ENCODE data around the gene MYH6. TPM values are rescaled to one million over a fixed set of nuclear protein-coding genes. Genes with fewer than 3 reads are reported as not detected.

The MYH6 gene
- total RNA-seq, 1 donor from 2014 or later = 4,934 TPM

DNA sequence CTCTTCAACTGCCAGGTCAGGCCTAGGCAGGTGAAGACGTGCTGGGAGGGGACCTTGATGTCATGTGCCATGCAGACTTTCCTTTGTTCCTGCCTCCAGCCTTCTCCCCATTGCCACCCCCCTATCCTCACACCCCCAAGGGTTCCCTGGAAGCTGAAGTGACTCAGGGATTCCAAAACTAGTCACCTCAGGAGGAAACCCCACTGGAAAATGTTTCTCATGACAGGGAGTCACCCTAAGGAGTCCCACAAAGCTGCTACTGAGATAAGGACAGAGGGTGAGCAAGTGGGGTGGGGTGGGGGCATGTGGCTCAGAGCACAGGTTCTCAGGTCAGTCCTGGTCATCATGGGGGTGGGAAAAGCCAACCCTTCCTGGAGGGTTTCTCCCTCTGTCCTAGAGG, 37.9 kb downstream of the MYH6 start:
- DNase-seq = no peak
- intact Hi-C loops (cut with DNase I) = loop anchor here (10.0 kb wide), 1 partner anchor 105 kb away; no protein-coding TSS in a partner anchor
- no peak for ATAC-seq (ENCODE audit: poor library complexity)

DNA sequence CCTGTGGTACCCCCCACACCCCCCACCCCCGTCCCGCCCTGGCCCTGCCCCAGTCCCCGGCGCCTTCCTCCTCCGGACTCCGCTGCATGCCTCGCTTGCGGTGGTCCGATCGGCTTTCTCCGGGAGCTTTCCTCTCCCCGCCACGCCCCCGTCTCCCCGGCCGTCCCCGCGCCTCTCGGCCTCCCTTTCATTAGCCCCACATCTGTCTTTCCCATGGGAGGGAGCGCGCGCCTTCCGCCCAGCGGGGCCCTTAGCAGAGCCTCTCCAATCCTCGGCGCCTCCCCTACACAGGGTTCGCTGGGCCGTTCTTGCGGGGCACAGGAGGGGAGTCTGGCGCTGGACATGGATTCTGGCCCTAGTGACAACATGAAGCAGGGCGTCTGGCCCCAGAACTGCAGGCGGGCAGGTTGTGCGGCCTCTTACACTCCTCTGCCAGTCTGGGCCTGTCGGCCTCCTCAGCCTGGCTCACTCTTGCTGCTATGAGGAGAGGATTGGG, 41.6 kb downstream of the MYH6 start:
- DNase-seq = peak; percentile 82
- intact Hi-C loops (cut with DNase I) = no loop called here
- ATAC-seq (ENCODE audit: poor library complexity) = peak; percentile 67

DNA sequence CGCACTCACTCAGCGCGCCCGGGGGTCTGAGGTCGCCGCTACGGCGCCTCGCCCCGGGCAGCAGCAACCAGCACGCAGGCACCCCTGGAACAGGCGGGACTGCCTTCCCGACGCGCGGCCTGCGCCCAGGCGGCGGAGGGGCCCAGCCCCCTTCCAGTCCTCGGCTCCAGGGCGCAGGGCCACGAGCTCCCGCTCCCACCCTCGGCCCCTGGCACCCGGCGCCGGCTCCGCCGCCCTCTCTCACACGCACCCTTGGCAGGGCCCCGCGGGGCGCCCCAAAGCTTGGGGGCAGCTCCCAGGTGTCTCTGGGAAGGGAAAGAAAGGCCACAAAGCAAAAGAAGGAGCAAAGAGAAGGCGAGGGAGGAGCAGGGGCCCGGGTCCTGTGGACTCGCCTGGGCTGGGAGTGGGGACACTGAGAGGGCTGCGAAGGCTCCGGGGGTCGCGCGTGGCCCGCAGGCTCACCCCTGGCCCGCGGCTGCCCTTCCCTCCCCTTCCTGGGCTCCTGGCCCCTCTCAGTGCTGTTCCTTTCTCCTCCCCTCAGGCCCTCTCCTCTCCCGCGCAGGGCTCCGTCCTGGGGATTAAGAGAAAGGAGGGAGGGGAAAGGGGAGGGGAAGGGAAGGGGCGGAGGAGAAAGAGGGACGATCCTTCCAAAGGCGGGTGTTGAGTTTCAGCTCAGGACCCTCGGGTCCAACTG, 42.2 kb downstream of the MYH6 start:
- ATAC-seq (ENCODE audit: poor library complexity) = peak; percentile 81
- peak; percentile 57 for DNase-seq
- intact Hi-C loops (cut with DNase I) = no loop called here

DNA sequence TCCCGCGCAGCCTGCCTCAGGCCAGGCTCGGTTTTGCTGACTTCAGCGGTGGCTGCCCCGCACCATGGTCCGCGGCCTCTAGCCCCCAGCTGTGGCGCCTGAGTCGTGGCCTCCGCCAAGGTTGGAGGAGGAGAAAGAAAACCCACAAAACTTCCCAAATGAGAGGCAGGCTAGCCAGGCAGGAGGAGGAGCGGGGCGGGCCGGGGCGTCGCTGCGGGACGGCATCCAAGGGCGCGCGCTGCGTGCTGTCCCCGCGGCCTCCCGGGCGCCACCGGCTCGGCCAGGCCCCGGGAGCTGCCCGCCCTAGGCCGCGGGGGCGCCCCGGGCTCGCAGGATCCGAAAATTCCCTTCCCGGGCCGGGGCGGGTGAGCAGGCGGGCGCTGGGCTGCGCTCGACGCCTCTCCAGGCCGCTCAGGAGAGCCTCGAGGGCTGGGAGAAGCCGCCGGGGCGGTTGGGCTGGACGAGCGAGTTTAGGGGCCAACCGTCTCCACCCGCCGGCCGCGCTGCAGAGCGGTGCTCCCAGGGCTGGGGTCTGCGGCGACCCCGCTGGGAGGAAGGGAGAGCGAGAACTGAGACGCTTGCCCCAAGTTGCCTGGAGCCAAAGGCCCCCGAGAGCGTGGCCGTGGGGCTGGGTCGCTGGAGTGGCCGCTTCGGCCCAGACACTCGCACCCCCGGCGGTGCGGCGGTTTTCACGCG, 42.9 kb downstream of the MYH6 start, which contains the start of gene EFS:
EFS (minus strand) TSS at position 137 of the 696 bp plus-strand sequence. CDS start 147 bp downstream, outside the sequence.
- ATAC-seq (ENCODE audit: poor library complexity) = peak; percentile 71
- intact Hi-C loops (cut with DNase I) = no loop called here
- DNase-seq = peak; percentile 71

DNA sequence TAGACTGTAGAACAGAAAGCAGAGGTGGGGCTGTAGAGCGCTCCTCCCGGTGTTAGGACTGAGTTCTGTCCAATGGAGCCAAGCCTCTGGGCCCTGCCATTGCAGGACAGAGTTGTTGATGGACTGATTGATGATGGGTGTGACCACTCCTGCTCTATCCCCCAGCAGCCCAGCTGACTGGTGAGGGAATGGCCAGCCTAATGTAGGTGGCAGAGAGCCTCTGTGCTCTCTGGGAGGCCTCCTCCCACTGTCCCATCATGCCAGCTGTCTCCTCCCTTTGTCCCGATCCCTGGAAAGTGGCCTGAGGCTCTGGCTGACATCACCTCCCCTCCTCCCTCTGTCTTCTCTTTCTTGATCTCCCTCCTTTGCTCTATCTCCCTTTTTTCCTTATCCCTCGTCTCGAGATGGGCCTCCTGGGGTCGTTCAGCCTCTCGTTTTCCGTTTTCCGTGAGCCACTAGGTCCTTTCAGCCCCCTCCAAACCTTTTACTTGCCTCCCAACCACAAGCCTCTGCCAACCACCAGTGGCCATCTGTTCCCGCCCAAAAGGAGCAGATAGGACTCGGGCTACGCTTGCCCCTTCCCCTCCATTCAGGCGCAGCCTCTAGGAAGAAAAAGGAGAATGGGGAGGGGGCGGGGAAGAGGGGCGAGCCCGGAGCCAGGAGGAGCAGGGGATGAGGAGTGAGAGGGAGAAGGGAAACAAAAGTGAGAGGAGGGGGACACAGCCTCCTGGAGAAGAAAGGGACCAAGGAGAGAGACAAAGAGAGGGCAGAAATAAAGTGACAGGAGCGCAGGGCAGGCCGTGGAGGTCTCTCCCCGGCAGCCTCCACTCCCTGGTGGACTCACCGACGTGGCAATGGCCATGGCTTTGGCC, 43.7 kb downstream of the MYH6 start:
- peak; percentile 15 for ATAC-seq (ENCODE audit: poor library complexity)

DNA sequence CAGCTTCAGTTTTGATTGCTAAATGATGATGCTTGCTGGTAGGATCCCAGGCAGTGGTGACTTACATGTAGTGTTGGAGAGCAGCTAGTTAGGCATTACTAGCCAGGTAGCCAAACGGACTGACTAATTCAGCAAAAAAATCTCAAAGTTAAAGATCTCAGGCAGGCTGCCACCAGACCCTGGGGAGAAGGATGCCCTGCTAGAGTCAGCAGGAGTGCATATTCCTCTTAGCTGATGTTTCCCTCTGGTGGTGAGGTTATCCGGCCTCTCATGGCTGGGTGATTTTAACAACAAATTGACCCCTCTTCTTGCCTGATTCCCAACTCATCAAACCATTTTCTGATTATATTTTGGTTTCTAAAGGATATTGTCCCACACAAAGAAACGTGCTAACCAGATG, 45.9 kb downstream of the MYH6 start:
- intact Hi-C loops (cut with DNase I) = no loop called here
- ATAC-seq (ENCODE audit: poor library complexity) = no peak
- DNase-seq = no peak

More for the DNA sequence above, 43.7 kb downstream of the MYH6 start:
- intact Hi-C loops (cut with DNase I) = no loop called here
- DNase-seq = peak; percentile 55

DNA sequence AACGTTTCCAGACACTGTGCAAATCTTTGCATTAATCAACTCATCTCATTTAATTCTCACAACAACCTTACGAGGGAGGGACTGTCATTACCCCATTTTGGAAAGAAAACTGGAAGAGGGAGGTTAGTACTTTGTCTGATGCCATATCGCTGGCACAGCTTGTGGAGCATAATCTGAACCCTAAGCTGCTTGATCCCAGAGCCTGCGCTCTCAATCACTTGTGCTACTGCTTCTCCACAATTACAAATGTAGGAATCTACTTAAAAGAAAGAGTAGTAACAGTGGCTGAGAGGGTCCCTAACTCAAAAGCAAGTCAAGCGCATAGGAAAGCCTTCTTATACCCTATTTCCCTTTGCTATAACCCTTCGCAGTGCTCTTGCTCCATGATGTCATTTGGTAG, 46.3 kb downstream of the MYH6 start:
- ATAC-seq (ENCODE audit: poor library complexity) (no peak), DNase-seq (no peak)
- intact Hi-C loops (cut with DNase I) = no loop called here

DNA sequence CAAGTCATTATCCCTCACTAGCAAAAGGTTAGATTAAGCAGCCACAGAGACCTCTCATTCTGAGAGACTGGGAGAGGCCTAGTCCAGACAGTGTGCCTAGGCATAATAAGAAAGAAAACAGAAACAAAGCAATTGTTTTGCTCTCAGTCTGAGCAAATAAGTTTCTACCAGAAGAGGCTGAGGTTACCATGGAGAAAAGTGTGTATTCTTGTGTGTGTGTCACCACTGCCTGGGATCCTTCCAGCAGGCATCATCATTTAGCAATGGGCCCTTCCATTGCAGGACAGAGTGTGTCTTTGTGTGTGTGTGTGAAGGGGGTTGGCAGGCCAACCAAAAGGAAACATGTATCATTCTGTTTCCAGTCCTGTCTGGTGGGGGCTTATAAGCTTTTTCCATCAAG, 46.8 kb downstream of the MYH6 start:
- ATAC-seq (ENCODE audit: poor library complexity) (no peak), DNase-seq (no peak)
- intact Hi-C loops (cut with DNase I) = no loop called here

DNA sequence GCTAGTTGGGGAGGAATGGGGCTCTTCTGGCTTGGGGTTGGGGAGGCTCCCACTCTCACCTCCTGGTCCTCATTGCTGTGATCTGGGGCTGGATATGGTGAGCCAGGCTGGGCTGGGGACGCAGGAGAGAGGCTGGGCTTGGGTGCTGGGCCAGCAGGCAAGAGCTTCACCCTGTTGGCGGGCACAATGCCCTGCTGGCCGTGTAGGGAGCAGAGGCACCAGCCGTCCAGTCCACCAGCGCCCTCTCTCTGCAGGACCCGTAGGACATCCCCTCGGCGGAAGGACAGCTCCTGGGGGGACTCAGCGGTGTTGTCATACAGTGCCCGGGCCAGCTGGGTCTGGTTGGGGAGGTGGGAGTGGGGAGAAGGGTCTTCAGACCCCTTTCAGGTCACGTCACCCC, 47.6 kb downstream of the MYH6 start:
- intact Hi-C loops (cut with DNase I) = no loop called here
- ATAC-seq (ENCODE audit: poor library complexity) (peak; percentile 12), DNase-seq (peak; percentile 54)

DNA sequence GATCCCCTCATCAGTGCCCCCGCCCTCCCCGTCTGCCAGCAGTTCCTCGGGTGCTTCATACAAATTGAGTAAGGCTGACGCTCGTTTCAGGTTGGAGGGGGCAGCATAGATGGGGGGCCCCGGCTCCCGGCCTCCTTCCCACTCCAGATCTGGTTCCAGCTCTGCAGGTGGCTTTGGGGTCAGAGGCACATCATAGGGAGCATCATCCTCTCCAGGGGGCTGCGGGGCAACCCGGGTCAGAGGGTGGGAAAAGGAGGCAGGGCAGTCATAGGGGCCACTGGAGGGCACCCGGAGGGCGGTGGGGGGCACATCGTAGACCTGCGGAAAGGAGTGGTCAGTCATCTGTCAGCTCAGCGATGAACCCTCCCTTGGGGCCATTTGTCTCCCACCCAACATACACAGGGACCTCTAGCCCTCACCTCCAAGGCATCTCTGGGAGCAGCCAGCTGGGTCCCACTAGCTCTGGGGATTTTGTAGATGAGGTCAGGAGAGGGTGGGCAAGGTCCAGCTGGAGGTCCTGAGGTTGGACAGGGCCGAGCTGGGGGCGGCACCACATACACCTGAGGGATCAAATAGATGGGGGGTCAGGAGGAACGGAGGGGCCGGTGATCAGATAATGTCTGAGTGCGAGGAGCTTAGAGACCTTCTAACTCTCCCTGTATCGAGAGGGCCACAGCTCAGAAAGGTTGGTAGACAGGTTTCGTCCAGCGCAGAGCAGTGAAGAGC, 48.2 kb downstream of the MYH6 start:
- no peak for DNase-seq
- intact Hi-C loops (cut with DNase I) = no loop called here

DNA sequence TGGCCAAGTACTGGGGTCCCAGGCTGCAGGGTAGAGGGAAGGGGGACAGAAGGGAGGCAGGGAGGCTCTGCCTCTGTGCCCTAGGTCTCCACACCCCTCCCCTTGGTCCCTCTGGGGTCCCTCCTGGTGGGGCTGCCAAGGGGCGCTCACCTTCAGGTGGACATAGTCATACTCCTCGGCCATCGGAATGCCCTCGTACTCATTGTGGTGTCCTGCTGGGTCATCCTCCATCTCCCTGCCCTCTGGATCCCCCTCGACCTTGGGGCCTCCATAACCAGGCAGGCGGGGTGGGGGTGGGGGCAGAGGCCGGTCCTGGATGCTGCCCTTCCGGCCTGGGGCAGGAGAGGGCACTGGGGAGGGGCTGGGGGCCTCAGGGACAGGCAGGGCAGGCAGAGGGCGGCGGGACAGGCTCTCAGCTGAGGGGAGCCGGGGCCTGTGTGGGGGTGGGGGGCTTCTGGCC, 48.9 kb downstream of the MYH6 start:
- ATAC-seq (ENCODE audit: poor library complexity) = no peak
- DNase-seq = no peak
- intact Hi-C loops (cut with DNase I) = no loop called here

More for the DNA sequence above, 48.2 kb downstream of the MYH6 start:
- no peak for ATAC-seq (ENCODE audit: poor library complexity)

DNA sequence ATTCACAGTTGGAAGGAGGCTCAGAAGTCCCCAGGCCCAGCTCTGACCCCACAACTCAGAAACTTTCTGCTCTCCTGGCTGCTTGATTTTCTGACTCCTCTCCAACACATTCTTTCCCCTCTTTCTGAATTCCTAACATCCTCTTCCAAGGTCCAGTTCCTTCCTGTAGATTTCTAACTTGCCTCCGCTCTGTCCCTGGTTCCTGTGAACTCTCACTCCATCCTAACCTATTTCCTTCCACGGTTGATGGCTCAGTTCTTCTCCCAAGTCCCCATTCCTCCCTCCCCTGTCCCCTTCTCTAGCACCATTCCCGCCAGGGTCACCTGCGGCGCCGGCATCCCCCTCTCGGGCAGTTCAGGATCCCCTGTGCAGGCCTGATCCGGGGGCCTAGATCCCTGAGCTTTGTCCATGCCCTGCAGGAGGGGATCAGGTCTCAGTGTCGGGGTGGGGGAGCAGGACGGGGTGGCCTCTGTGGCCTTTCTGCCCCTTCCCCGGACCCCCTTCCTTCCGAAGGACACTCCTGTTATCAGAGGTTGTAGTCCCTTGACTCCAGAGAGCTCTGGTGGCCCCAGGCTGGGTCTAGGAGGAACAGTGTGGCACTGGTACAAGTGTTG, 49.4 kb downstream of the MYH6 start:
- ATAC-seq (ENCODE audit: poor library complexity) (no peak), DNase-seq (no peak)
- intact Hi-C loops (cut with DNase I) = no loop called here

DNA sequence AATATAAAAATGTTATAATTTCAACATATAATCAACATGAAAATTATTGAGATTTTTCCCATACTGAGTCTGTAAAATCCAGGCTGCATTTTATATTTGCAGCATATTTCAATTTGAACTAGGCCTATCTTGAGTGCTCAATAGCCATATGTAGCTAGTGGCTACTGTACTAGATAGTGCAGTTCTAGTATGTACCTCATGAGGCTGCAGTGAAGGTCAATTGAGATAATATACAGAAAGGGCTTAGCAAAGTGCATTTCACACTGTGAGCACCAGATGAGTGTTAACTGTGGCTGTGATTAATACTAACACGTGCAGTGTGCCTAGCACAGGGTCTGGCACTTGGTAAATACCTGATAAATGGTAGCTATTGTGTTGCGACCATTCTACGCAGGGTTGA, 50.0 kb downstream of the MYH6 start:
- intact Hi-C loops (cut with DNase I) = no loop called here
- no peak for DNase-seq
- ATAC-seq (ENCODE audit: poor library complexity) = peak; percentile 41

DNA sequence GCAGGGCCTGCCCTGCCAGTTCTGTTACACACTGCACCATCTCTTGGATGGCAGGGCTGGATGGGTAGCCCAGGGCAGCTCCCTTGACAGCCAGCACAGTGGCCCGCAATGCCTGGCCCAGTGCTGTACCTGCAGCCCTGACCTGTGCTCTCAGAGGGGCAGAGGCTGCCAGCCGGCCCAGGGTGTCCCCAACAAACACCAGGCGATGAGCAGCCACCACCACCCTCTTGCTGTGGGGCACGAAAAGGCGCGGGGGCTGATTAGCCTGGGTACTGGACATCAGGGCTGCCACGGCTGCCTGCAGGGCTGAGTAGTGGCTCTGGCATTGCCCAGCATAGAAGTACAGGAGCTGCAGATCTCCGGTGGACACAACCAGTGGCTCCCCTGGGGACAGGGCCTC, 50.8 kb downstream of the MYH6 start:
- ATAC-seq (ENCODE audit: poor library complexity) (no peak), DNase-seq (no peak)
- intact Hi-C loops (cut with DNase I) = no loop called here

DNA sequence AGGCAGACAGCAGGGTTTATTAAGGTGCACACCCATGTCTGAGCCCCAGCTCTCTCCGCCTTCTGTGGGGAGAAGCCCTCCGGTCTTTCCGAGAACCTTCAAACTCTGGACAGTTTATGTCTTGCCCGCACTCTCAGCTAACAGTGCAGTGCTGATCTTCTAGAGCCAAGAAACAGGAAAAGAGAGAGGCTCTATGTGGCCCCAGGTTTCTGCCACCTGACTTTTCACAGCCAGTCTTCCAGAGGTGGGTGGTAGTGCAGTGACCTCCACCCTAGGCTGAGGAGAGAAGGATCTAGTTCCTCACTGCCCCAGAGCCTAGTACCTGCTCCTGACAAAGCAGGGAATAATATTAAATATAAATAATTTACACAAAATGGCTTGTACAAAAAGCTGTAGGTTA, 51.4 kb downstream of the MYH6 start:
- ATAC-seq (ENCODE audit: poor library complexity) = no peak

DNA sequence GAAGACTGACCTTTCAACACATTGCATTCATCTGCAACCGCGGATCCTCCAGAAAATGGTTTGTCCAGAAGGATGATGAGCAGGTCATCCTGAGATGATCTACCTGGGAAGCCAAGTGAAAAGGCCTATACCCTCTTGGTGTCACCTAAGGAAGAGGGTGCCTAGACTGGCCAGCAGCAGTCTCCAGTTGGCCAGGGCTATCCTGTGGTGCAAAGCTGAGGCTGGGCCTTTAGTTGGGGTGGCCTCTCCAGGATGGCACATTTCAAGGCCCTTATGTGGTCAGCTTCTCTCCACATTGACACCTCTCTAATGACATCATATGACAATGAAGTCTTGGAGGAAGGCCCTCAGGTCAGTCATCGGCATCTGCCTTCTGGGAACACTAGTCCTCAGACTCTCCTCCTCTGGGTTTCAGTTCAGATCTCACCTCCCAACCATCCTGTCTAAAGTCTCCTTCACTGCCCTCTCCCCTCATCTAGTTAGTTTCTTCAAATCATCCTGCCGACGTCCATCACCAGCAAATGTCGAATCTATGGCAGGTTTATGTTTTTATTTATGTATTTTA, 52.1 kb downstream of the MYH6 start:
- ATAC-seq (ENCODE audit: poor library complexity) = no peak
- intact Hi-C loops (cut with DNase I) = no loop called here
- no peak for DNase-seq

More for the DNA sequence above, 51.4 kb downstream of the MYH6 start:
- intact Hi-C loops (cut with DNase I) = no loop called here
- DNase-seq = no peak

DNA sequence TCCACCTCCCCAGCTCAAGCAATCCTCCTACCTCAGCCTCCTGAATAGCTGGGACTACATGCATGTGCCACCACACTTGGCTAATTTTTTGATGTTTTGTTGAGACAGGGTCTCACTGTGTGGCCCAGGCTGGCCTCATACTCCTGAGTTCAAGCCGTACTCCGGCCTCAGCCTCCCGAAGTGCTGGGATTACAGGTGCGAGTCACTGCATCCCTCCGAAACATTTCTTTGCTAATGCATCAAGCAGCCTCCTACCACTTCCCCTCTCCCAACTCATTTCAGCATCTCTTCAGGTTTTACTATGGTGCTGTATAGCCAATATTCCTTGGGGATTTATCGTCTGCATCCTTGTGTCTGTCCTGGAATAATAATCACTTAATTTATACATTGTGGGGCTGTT, 53.1 kb downstream of the MYH6 start:
- intact Hi-C loops (cut with DNase I) = no loop called here
- no peak for DNase-seq
- no peak for ATAC-seq (ENCODE audit: poor library complexity)

DNA sequence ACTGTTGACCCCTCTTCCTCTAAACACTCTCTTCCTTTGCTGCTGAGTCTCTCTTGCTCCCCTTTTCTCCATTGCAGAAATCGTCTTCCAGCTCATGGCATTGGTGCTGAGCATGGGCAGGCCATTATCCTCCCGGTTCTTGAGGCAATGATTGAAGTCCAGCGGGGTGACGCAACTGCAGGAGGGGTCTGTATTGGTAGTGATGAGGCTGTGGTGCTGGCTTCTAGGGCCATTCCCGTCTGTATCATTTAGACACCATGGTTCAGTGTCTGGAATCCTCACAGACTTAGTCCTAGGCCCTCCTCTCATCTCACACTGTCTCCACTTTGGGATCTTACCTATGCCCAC, 54.7 kb downstream of the MYH6 start:
- DNase-seq (no peak), ATAC-seq (ENCODE audit: poor library complexity) (no peak)
- intact Hi-C loops (cut with DNase I) = no loop called here

Data from Right ventricle myocardium superior (tissue), 1 donor.